Adrenal gland (tissue), 12 donors: Measurements from ENCODE around the gene SLC30A3. TPM values are rescaled to one million over a fixed set of nuclear protein-coding genes. Genes with fewer than 3 reads are reported as not detected.

ENCODE experiments used
- DNase-seq, 7 donors: peaks; one replicate each; pipeline ENCODE4 v3.0.0-alpha.2; 2019 to 2020
- H3K27ac ChIP-seq, 5 donors: fragments of 200-600 bp; sonication (generic) in 4 of 5; 1 replicate in 3 of 5; 2 replicates in 2 of 5; pipeline versions ENCODE4 v1.5.1 to v1.8.0; 2016 to 2020; ENCODE audit warnings: mild to moderate bottlenecking in 1 of 5
- H3K27me3 ChIP-seq: fragments of 200-600 bp; 2 replicates; pipeline ENCODE4 v1.8.0; 2021
- H3K36me3 ChIP-seq, 2 donors: fragments of 200-600 bp; replicated peaks in 1 of 2; 1 replicate in 1 of 2; 2 replicates in 1 of 2; pipeline versions ENCODE4 v1.5.1 to v1.8.0; 2018 to 2022
- H3K4me1 ChIP-seq, 2 donors: fragments of 200-600 bp; replicated peaks in 1 of 2; 1 replicate in 1 of 2; 2 replicates in 1 of 2; pipeline versions ENCODE4 v1.5.1 to v1.8.0; 2018 to 2021
- H3K4me3 ChIP-seq, 4 donors: fragments of 200-600 bp; sonication (generic) in 3 of 4; one replicate each; pipeline ENCODE4 v1.5.1; 2016 to 2018
- H3K9me3 ChIP-seq, 3 donors: fragments of 200-600 bp; sonication (generic) in 1 of 3; replicated peaks in 1 of 3; 1 replicate in 2 of 3; 2 replicates in 1 of 3; pipeline versions ENCODE4 v1.5.1 to v1.8.0; 2016 to 2021
- CTCF ChIP-seq, 6 experiments: fragments of 450-650 bp in 4 of 6; fragments of 200-600 bp in 2 of 6; sonication (generic) in 1 of 6; IDR thresholded peaks; 1 replicate in 5 of 6; 2 replicates in 1 of 6; pipeline versions ENCODE4 v1.5.1 to v1.8.0; 2016 to 2021; ENCODE audit warnings: antibody characterized with exemption in 6 of 6, mild to moderate bottlenecking in 2 of 6, moderate library complexity in 1 of 6
- POLR2A ChIP-seq, 2 donors: fragments of 450-650 bp; IDR thresholded peaks; one replicate each; pipeline ENCODE4 v1.6.1; 2017; ENCODE audit warnings: antibody characterized with exemption in 2 of 2, mild to moderate bottlenecking in 2 of 2, moderate library complexity in 1 of 2
- WGBS, 4 donors: extraction: QIAGEN DNeasy Blood & Tissue Kit in 2 of 4; methylation state at CpG; one replicate each; pipeline versions ENCODE4 v1.1.5 to v1.1.7; 2013 to 2017; 5-methylcytosine and 5-hydroxymethylcytosine counted together
- intact Hi-C, 2 donors: fragments of 100-400 bp; cut with DNase I; formaldehyde crosslinking; loops; one replicate each; pipeline versions ENCODE4 v1.14.1 to v1.15.0; 2022 to 2023
- polyA plus RNA-seq, 3 donors: library from polyadenylated mRNA; stranded (reverse); fragments of 200-250 nt in 2 of 3; fragments of 350-450 nt in 1 of 3; fragmentation: Illumina TruSeq in 1 of 3; extraction: RNeasy Lipid Tissue Mini Kit (QIAGEN cat#74804) in 1 of 3; gene quantifications; one replicate each; pipeline ENCODE4 v1.2.3, GENCODE V29; 2013 to 2014
- total RNA-seq, 9 donors: library from RNA; depleted of rRNA in 4 of 9; stranded (reverse); fragments of >200 nt in 4 of 9; fragments of 120-200 nt in 1 of 9; fragmentation: NEBNext Ultra II Directional in 1 of 9; extraction: Animal tissue kit (Norgen Biotek cat#: 25700) in 1 of 9; gene quantifications; one replicate each; pipeline versions ENCODE4 v1.1.0 to v1.2.4, GENCODE V29; 2013 to 2023
- donor health status: healthy with polysubstance abuse.
- donor health status: Bipolar disorder and iron deficiency.
- donor health status: DM: yes; HTN: yes; CAD: no.
- donor health status: DM: no; HTN: no; CAD: no.
- donor health status: DM: no; HTN: no; CAD: no.
- donor health status: DM: yes; HTN: yes; CAD: no.

The SLC30A3 gene
- total and polyA plus RNA-seq, 12 donors = 0.27 to 5.6 (median 1.9) TPM; not detected in 1

GRCh38 chr2:27205206-27205605 is 57.6 kb downstream of the SLC30A3 start:
- no peaks in the 10 kb centered on the region for H3K9me3 ChIP-seq
- intact Hi-C loops = no loop called here
- WGBS, 4 donors = 68 to 93% (median 88%) methylated on average over 7 to 8 of the region's 8 CpGs
- peaks cover 0 to 49% of the 10 kb centered on the region in 2 donors for H3K36me3 ChIP-seq
- no peak overlapping the region for H3K4me3 ChIP-seq
- H3K4me1 ChIP-seq = no peaks in the 10 kb centered on the region
- TF ChIP-seq CTCF (IDR thresholded peaks at IDR 0.05) = no peak
- TF ChIP-seq POLR2A (IDR thresholded peaks at IDR 0.05) = no peak
- no peak for DNase-seq
- H3K27me3 ChIP-seq = no peaks in the 10 kb centered on the region
- no peak overlapping the region for H3K27ac ChIP-seq

- intact Hi-C loops = no loop called here
- Histone ChIP-seq H3K36me3 (peaks cover 0 to 51% of the 10 kb centered on the region in 2 donors), H3K4me3 (no peak overlapping the region), H3K27ac (no peak overlapping the region), H3K4me1 (no peaks in the 10 kb centered on the region), H3K9me3 (no peaks in the 10 kb centered on the region), H3K27me3 (no peaks in the 10 kb centered on the region)
- WGBS, 4 donors = 91 to 97% (median 94%) methylated on average over 6 to 8 of the region's 8 CpGs
- TF ChIP-seq POLR2A (IDR thresholded peaks at IDR 0.05) = no peak
- no peak for TF ChIP-seq CTCF (IDR thresholded peaks at IDR 0.05)
- no peak for DNase-seq
These were observed 58.3 kb downstream of the SLC30A3 start for GRCh38 chr2:27204566-27204965.

- Histone ChIP-seq H3K4me1 (no peaks in the 10 kb centered on the region), H3K27me3 (no peaks in the 10 kb centered on the region), H3K27ac (no peak overlapping the region), H3K4me3 (no peak overlapping the region), H3K36me3 (peaks cover 0 to 51% of the 10 kb centered on the region in 2 donors), H3K9me3 (no peaks in the 10 kb centered on the region)
- DNase-seq = no peak
- WGBS, 4 donors = 89 to 97% (median 96%) methylated on average over 9 of the region's 9 CpGs
- intact Hi-C loops = no loop called here
- TF ChIP-seq POLR2A (IDR thresholded peaks at IDR 0.05) (no peak), CTCF (IDR thresholded peaks at IDR 0.05) (no peak)
These were observed 59.1 kb downstream of the SLC30A3 start for GRCh38 chr2:27203741-27204140.

Other genes with a start within 250 kb of the SLC30A3 start
- gene TMEM214, start 230.1 kb downstream of the SLC30A3 start, total RNA-seq = 100 to 1,000 TPM in 2 of 9 donors, 10 to 100 TPM in 7; 25.2 to 124 (median 50.0) TPM
- gene TMEM214, start 230.1 kb downstream of the SLC30A3 start, polyA plus RNA-seq = 100 to 1,000 TPM in 1 of 3 donors, 10 to 100 TPM in 2; 63.7 to 111 (median 96.8) TPM
- gene AGBL5, start 211.4 kb downstream of the SLC30A3 start, total RNA-seq = 10 to 100 TPM; 23.4 to 42.4 (median 32.0) TPM
- 10 to 100 TPM; 21.2 to 31.3 (median 29.8) TPM for gene AGBL5, start 211.4 kb downstream of the SLC30A3 start, polyA plus RNA-seq
- 100 to 1,000 TPM; 174 to 617 (median 397) TPM for gene OST4, start 191.4 kb downstream of the SLC30A3 start, total RNA-seq
- gene OST4, start 191.4 kb downstream of the SLC30A3 start, polyA plus RNA-seq = 100 to 1,000 TPM; 387 to 602 (median 531) TPM
- gene EMILIN1, start 184.4 kb downstream of the SLC30A3 start, total RNA-seq = 100 to 1,000 TPM in 5 of 9 donors, 10 to 100 TPM in 4; 17.7 to 243 (median 115) TPM
- 100 to 1,000 TPM in 1 of 3 donors, 10 to 100 TPM in 1, 1 to 10 TPM in 1; 4.2 to 168 (median 84.4) TPM for gene EMILIN1, start 184.4 kb downstream of the SLC30A3 start, polyA plus RNA-seq
- gene KHK, start 176.3 kb downstream of the SLC30A3 start, total RNA-seq = 10 to 100 TPM in 4 of 9 donors, 1 to 10 TPM in 5; 4.0 to 14.4 (median 9.0) TPM
- gene KHK, start 176.3 kb downstream of the SLC30A3 start, polyA plus RNA-seq = 1 to 10 TPM; 3.3 to 6.7 (median 4.9) TPM
- gene CGREF1, start 143.9 kb downstream of the SLC30A3 start, total RNA-seq = 1 to 10 TPM in 4 of 9 donors, under 1 TPM in 4, not detected in 1; 0.52 to 4.7 (median 1.0) TPM
- gene CGREF1, start 143.9 kb downstream of the SLC30A3 start, polyA plus RNA-seq = 1 to 10 TPM; 1.8 to 2.0 (median 2.0) TPM
- 1 to 10 TPM in 6 of 9 donors, under 1 TPM in 2, not detected in 1; 0.61 to 3.3 (median 1.5) TPM for gene ABHD1, start 139.2 kb downstream of the SLC30A3 start, total RNA-seq
- 1 to 10 TPM in 2 of 3 donors, under 1 TPM in 1; 0.90 to 6.0 (median 4.4) TPM for gene ABHD1, start 139.2 kb downstream of the SLC30A3 start, polyA plus RNA-seq
- gene PREB, start 128.4 kb downstream of the SLC30A3 start, total RNA-seq = 10 to 100 TPM; 47.0 to 91.5 (median 64.6) TPM
- 10 to 100 TPM; 44.1 to 68.5 (median 67.8) TPM for gene PREB, start 128.4 kb downstream of the SLC30A3 start, polyA plus RNA-seq
- not detected for gene PRR30, start 123.6 kb downstream of the SLC30A3 start, total RNA-seq
- not detected for gene PRR30, start 123.6 kb downstream of the SLC30A3 start, polyA plus RNA-seq
- under 1 TPM in 7 of 9 donors, not detected in 2; under 0.01 to 0.35 (median 0.08) TPM for gene TCF23, start 114.0 kb downstream of the SLC30A3 start, total RNA-seq
- under 1 TPM in 2 of 3 donors, not detected in 1; 0.03 to 0.24 TPM for gene TCF23, start 114.0 kb downstream of the SLC30A3 start, polyA plus RNA-seq
- 100 to 1,000 TPM; 124 to 292 (median 155) TPM for gene ATRAID, start 51.0 kb downstream of the SLC30A3 start, total RNA-seq
- 100 to 1,000 TPM; 139 to 228 (median 190) TPM for gene ATRAID, start 51.0 kb downstream of the SLC30A3 start, polyA plus RNA-seq
- gene SLC5A6, start 50.8 kb downstream of the SLC30A3 start, total RNA-seq = 10 to 100 TPM; 13.5 to 35.0 (median 18.5) TPM
- 10 to 100 TPM; 17.8 to 30.1 (median 18.1) TPM for gene SLC5A6, start 50.8 kb downstream of the SLC30A3 start, polyA plus RNA-seq
- gene CAD, start 45.7 kb downstream of the SLC30A3 start, total RNA-seq = 10 to 100 TPM; 13.1 to 70.5 (median 19.0) TPM
- 10 to 100 TPM in 2 of 3 donors, 1 to 10 TPM in 1; 8.9 to 25.8 (median 13.9) TPM for gene CAD, start 45.7 kb downstream of the SLC30A3 start, polyA plus RNA-seq
- gene DNAJC5G, start 12.4 kb upstream of the SLC30A3 start, total RNA-seq = 1 to 10 TPM in 3 of 9 donors, under 1 TPM in 3, not detected in 3; 0.14 to 2.0 (median 0.99) TPM
- gene DNAJC5G, start 12.4 kb upstream of the SLC30A3 start, polyA plus RNA-seq = 1 to 10 TPM in 1 of 3 donors, under 1 TPM in 1, not detected in 1; 0.88 to 2.9 TPM
- 10 to 100 TPM in 6 of 9 donors, 1 to 10 TPM in 3; 1.2 to 27.7 (median 12.7) TPM for gene TRIM54, start 19.4 kb upstream of the SLC30A3 start, total RNA-seq
- 10 to 100 TPM in 2 of 3 donors, 1 to 10 TPM in 1; 2.1 to 47.1 (median 21.1) TPM for gene TRIM54, start 19.4 kb upstream of the SLC30A3 start, polyA plus RNA-seq
- 1 to 10 TPM; 2.1 to 7.2 (median 3.9) TPM for gene UCN, start 45.4 kb upstream of the SLC30A3 start, total RNA-seq
- gene UCN, start 45.4 kb upstream of the SLC30A3 start, polyA plus RNA-seq = 10 to 100 TPM in 2 of 3 donors, under 1 TPM in 1; 0.42 to 14.9 (median 11.3) TPM
- 100 to 1,000 TPM in 8 of 9 donors, 10 to 100 TPM in 1; 96.8 to 207 (median 146) TPM for gene MPV17, start 60.0 kb upstream of the SLC30A3 start, total RNA-seq
- 100 to 1,000 TPM; 356 to 568 (median 360) TPM for gene MPV17, start 60.0 kb upstream of the SLC30A3 start, polyA plus RNA-seq
- 10 to 100 TPM; 30.6 to 60.4 (median 47.2) TPM for gene GTF3C2, start 93.7 kb upstream of the SLC30A3 start, total RNA-seq
- 10 to 100 TPM; 52.3 to 73.9 (median 60.9) TPM for gene GTF3C2, start 93.7 kb upstream of the SLC30A3 start, polyA plus RNA-seq
- 10 to 100 TPM; 34.2 to 51.5 (median 43.2) TPM for gene EIF2B4, start 107.3 kb upstream of the SLC30A3 start, total RNA-seq
- gene EIF2B4, start 107.3 kb upstream of the SLC30A3 start, polyA plus RNA-seq = 100 to 1,000 TPM in 2 of 3 donors, 10 to 100 TPM in 1; 55.3 to 165 (median 131) TPM
- gene SNX17, start 107.6 kb upstream of the SLC30A3 start, total RNA-seq = 100 to 1,000 TPM; 119 to 174 (median 130) TPM
- 10 to 100 TPM; 66.8 to 89.0 (median 79.0) TPM for gene SNX17, start 107.6 kb upstream of the SLC30A3 start, polyA plus RNA-seq
- gene ZNF513, start 117.7 kb upstream of the SLC30A3 start, total RNA-seq = 10 to 100 TPM in 7 of 9 donors, 1 to 10 TPM in 2; 3.1 to 29.2 (median 15.6) TPM
- gene ZNF513, start 117.7 kb upstream of the SLC30A3 start, polyA plus RNA-seq = 10 to 100 TPM in 2 of 3 donors, 1 to 10 TPM in 1; 6.1 to 83.7 (median 72.5) TPM
- gene PPM1G, start 146.5 kb upstream of the SLC30A3 start, total RNA-seq = 10 to 100 TPM; 50.1 to 78.9 (median 60.6) TPM
- gene PPM1G, start 146.5 kb upstream of the SLC30A3 start, polyA plus RNA-seq = 100 to 1,000 TPM in 1 of 3 donors, 10 to 100 TPM in 2; 51.0 to 107 (median 54.7) TPM
- 100 to 1,000 TPM in 1 of 9 donors, 10 to 100 TPM in 8; 48.4 to 100 (median 75.4) TPM for gene NRBP1, start 165.6 kb upstream of the SLC30A3 start, total RNA-seq
- 100 to 1,000 TPM in 1 of 3 donors, 10 to 100 TPM in 2; 52.7 to 126 (median 58.1) TPM for gene NRBP1, start 165.6 kb upstream of the SLC30A3 start, polyA plus RNA-seq
- gene KRTCAP3, start 179.3 kb upstream of the SLC30A3 start, total RNA-seq = 1 to 10 TPM; 1.2 to 8.2 (median 4.2) TPM
- gene KRTCAP3, start 179.3 kb upstream of the SLC30A3 start, polyA plus RNA-seq = 1 to 10 TPM; 1.4 to 6.4 (median 5.4) TPM
- gene IFT172, start 226.7 kb upstream of the SLC30A3 start, total RNA-seq = 10 to 100 TPM in 8 of 9 donors, 1 to 10 TPM in 1; 6.3 to 28.1 (median 15.7) TPM
- gene IFT172, start 226.7 kb upstream of the SLC30A3 start, polyA plus RNA-seq = 100 to 1,000 TPM in 1 of 3 donors, 10 to 100 TPM in 1, 1 to 10 TPM in 1; 9.8 to 113 (median 75.6) TPM
- gene FNDC4, start 232.2 kb upstream of the SLC30A3 start, total RNA-seq = 100 to 1,000 TPM in 6 of 9 donors, 10 to 100 TPM in 3; 35.3 to 321 (median 115) TPM
- gene FNDC4, start 232.2 kb upstream of the SLC30A3 start, polyA plus RNA-seq = 100 to 1,000 TPM in 2 of 3 donors, 10 to 100 TPM in 1; 51.3 to 331 (median 101) TPM
- gene GCKR, start 233.8 kb upstream of the SLC30A3 start, total RNA-seq = 10 to 100 TPM in 2 of 9 donors, 1 to 10 TPM in 6, under 1 TPM in 1; 0.24 to 24.0 (median 6.3) TPM
- 10 to 100 TPM in 2 of 3 donors, 1 to 10 TPM in 1; 9.4 to 29.4 (median 17.3) TPM for gene GCKR, start 233.8 kb upstream of the SLC30A3 start, polyA plus RNA-seq